Karpas-422 (cell line): ENCODE measurements around the gene FRAS1. TPM values are rescaled to one million over a fixed set of nuclear protein-coding genes. Genes with fewer than 3 reads are reported as not detected.
"Not testable (repeated sequence)": the region's sequence is repeated elsewhere in the genome, so short reads cannot be mapped to it uniquely, and the experiment has no call there.

ENCODE experiments used
- DNase-seq: peaks from one replicate; pipeline ENCODE4 v3.0.0-alpha.2; 2015
- H2AFZ ChIP-seq: fragments of 200-600 bp; sonication (generic); 2 replicates; pipeline ENCODE4 v1.6.1; 2014; ENCODE audit warnings: antibody characterized with exemption, low read length, mixed read lengths
- H3K27ac ChIP-seq: fragments of 200-600 bp; sonication (generic); 2 replicates; pipeline ENCODE4 v1.5.1; 2014; ENCODE audit warnings: mild to moderate bottlenecking, low read length, moderate library complexity
- H3K27me3 ChIP-seq: fragments of 200-600 bp; sonication (generic); 2 replicates; pipeline ENCODE4 v1.6.1; 2014; ENCODE audit warnings: low read length, mixed read lengths
- H3K36me3 ChIP-seq: fragments of 200-600 bp; sonication (generic); 2 replicates; pipeline ENCODE4 v1.6.1; 2014; ENCODE audit warnings: low read length, mixed read lengths; ENCODE audit not compliant: insufficient read depth
- H3K4me1 ChIP-seq: fragments of 200-600 bp; sonication (generic); 2 replicates; pipeline ENCODE4 v1.6.1; 2014; ENCODE audit warnings: mild to moderate bottlenecking, low read length, mixed read lengths
- H3K4me2 ChIP-seq: fragments of 200-600 bp; sonication (generic); 2 replicates; pipeline ENCODE4 v1.6.1; 2014; ENCODE audit warnings: low read length, low read depth, mild to moderate bottlenecking; ENCODE audit not compliant: poor library complexity, severe bottlenecking
- H3K4me3 ChIP-seq: fragments of 200-600 bp; sonication (generic); 2 replicates; pipeline ENCODE4 v1.5.1; 2014; ENCODE audit warnings: mild to moderate bottlenecking, antibody characterized with exemption, low read length, mixed read lengths
- H3K79me2 ChIP-seq: fragments of 200-600 bp; sonication (generic); 2 replicates; pipeline ENCODE4 v1.6.1; 2014; ENCODE audit warnings: mild to moderate bottlenecking, low read length, mixed read lengths
- H3K9ac ChIP-seq: fragments of 200-600 bp; sonication (generic); 2 replicates; pipeline ENCODE4 v1.6.0; 2014; ENCODE audit warnings: low read length
- H3K9me2 ChIP-seq: fragments of 200-600 bp; sonication (generic), shearing (Covaris generic); replicated peaks from 2 replicates; pipeline ENCODE4 v1.6.0; 2014; ENCODE audit warnings: mild to moderate bottlenecking, low read length, moderate library complexity; ENCODE audit not compliant: insufficient read depth
- H3K9me3 ChIP-seq: fragments of 300-700, 200-600 bp; sonication (generic); 2 replicates; pipeline ENCODE4 v1.6.1; 2014; ENCODE audit warnings: low read length, mixed read lengths
- H4K20me1 ChIP-seq: fragments of 200-600 bp; sonication (generic); 2 replicates; pipeline ENCODE4 v1.6.1; 2014; ENCODE audit warnings: mild to moderate bottlenecking, antibody characterized with exemption, low read length, low read depth; ENCODE audit not compliant: insufficient read depth
- total RNA-seq: library from RNA; depleted of rRNA; stranded (reverse); fragments of >200 nt; shearing (Covaris generic); gene quantifications from 2 replicates; pipeline ENCODE4 v1.2.3, GENCODE V29; 2014; ENCODE audit warnings: low replicate concordance

Gene FRAS1
- total RNA-seq, 1 experiment from 2014 or later, result not detected

DNA sequence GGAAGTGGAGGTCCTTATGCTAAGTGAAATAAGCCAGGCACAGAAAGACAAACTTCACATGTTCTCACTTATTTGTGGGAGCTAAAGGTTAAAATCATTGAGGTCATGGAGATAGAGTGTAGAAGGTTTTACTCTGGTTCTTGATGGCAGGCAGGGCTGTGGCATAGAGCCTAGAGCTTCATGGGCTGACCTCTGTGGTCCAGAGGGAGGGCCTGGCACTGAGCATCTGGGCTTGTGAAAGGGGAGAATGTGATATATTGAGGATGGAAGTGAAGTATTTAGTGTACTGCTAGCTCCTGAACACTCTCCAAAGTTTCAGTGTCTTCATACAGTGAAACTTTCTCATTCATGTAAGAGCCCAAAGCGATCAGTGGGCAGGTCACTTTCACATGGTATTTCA is 423.2 kb downstream of the FRAS1 start:
- no peaks in the 10 kb centered on the region for H3K36me3 ChIP-seq
- H3K27me3 ChIP-seq, result no peaks in the 10 kb centered on the region
- H3K9ac ChIP-seq, result no peak overlapping the region
- no peaks in the 10 kb centered on the region for H3K4me1 ChIP-seq
- no peak overlapping the region for H3K4me2 ChIP-seq
- H2AFZ ChIP-seq, result no peak overlapping the region
- no peak overlapping the region for H3K27ac ChIP-seq
- H3K9me3 ChIP-seq, result no peaks in the 10 kb centered on the region
- no peaks in the 10 kb centered on the region for H3K9me2 ChIP-seq
- DNase-seq, result no peak
- no peaks in the 10 kb centered on the region for H3K79me2 ChIP-seq
- no peak overlapping the region for H3K4me3 ChIP-seq
- no peaks in the 10 kb centered on the region for H4K20me1 ChIP-seq

DNA sequence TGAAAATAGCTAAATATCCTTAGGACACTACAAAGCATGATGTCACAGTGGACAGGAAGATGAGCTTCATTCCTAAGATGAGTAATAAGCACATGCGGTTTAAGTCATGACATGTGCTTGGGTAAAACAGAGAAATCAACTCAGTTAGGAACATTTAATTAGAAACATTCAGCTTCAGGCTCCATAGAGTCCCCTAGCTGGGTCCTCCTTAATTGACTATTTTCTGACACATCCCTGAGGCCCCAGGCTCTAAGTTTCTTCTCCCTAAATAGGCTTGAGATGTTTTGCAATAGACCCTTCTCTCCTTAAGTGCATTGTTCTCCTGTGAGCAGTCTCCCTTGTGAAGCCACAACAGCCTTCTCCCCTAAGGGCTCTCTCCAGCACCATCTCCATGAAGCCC is 424.1 kb downstream of the FRAS1 start:
- Histone ChIP-seq H3K4me2 (no peak overlapping the region), H3K4me3 (no peak overlapping the region), H3K9me2 (no peaks in the 10 kb centered on the region), H3K4me1 (no peaks in the 10 kb centered on the region), H4K20me1 (no peaks in the 10 kb centered on the region), H3K27ac (no peak overlapping the region), H3K36me3 (no peaks in the 10 kb centered on the region), H3K79me2 (no peaks in the 10 kb centered on the region), H3K9me3 (no peaks in the 10 kb centered on the region), H3K27me3 (no peaks in the 10 kb centered on the region), H2AFZ (no peak overlapping the region), H3K9ac (no peak overlapping the region)
- no peak for DNase-seq

DNA sequence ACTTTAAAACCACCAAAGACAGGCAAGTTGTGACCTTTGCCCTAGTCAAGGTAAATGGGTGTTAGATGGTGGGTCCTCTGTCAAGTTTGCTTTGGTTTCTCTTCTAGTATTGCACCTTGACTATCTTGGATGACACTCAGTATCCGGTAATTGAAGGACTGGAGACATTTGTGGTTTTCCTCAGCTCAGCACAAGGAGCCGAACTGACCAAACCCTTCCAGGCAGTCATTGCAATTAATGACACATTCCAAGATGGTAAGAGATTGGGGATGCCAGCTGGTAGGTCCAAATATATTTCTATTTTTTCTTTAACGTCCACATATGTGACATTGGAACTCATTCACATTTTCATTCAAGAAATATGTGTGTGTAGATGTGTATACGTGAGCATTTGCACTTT is 425.2 kb downstream of the FRAS1 start:
- no peaks in the 10 kb centered on the region for H3K9me3 ChIP-seq
- H3K4me2 ChIP-seq, result no peak overlapping the region
- no peaks in the 10 kb centered on the region for H3K36me3 ChIP-seq
- no peaks in the 10 kb centered on the region for H3K79me2 ChIP-seq
- H3K27me3 ChIP-seq, result no peaks in the 10 kb centered on the region
- no peak overlapping the region for H2AFZ ChIP-seq
- H3K9ac ChIP-seq, result no peak overlapping the region
- DNase-seq, result no peak
- H3K9me2 ChIP-seq, result no peaks in the 10 kb centered on the region
- no peak overlapping the region for H3K27ac ChIP-seq
- no peaks in the 10 kb centered on the region for H4K20me1 ChIP-seq
- H3K4me1 ChIP-seq, result no peaks in the 10 kb centered on the region
- no peak overlapping the region for H3K4me3 ChIP-seq

DNA sequence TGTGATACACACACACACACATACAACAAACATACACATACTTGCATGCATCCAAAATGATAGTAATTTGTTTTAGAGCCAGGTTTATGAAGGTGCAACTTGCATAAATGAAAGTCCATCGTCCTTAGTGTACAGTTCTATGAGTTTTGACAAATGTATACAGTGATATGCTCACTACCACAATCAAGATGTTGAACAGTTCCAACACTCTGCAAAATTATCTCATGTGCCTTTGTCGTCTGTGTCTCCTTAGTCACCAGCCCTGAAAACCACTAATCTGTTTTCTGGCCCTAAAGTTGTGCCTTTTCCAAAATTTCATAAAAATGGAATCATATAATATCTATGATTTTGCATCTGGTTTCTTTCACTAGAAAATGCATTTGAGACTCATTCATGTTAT is 426.7 kb downstream of the FRAS1 start:
- Histone ChIP-seq H3K27ac (no peak overlapping the region), H3K9me2 (no peaks in the 10 kb centered on the region), H2AFZ (no peak overlapping the region), H3K9ac (no peak overlapping the region), H4K20me1 (no peaks in the 10 kb centered on the region), H3K4me3 (no peak overlapping the region), H3K4me1 (no peaks in the 10 kb centered on the region), H3K27me3 (no peaks in the 10 kb centered on the region), H3K36me3 (no peaks in the 10 kb centered on the region), H3K4me2 (no peak overlapping the region), H3K9me3 (no peaks in the 10 kb centered on the region), H3K79me2 (no peaks in the 10 kb centered on the region)
- no peak for DNase-seq

DNA sequence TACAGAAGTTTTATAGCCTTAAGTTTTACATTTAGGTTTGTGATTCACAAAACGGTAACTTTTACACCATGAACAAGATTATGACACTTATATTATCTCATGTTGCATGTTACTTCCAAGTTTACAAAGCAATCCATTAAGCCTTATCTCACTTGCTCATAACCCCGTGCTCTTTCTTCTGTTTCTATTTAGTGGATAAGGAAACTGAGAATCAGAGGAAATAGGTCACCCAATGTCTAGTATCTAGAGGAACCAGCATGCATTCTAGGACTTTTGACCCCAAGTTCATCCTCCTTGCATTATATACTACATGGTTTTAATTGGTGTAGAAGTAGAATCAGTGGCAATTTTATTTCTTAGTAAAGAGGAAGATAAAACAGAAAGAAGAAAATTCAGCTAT is 427.5 kb downstream of the FRAS1 start:
- no peaks in the 10 kb centered on the region for H4K20me1 ChIP-seq
- no peaks in the 10 kb centered on the region for H3K4me1 ChIP-seq
- no peak overlapping the region for H3K4me3 ChIP-seq
- no peaks in the 10 kb centered on the region for H3K9me3 ChIP-seq
- H3K36me3 ChIP-seq, result no peaks in the 10 kb centered on the region
- no peak for DNase-seq
- no peak overlapping the region for H3K4me2 ChIP-seq
- no peak overlapping the region for H3K27ac ChIP-seq
- H3K9me2 ChIP-seq, result no peaks in the 10 kb centered on the region
- H2AFZ ChIP-seq, result no peak overlapping the region
- no peak overlapping the region for H3K9ac ChIP-seq
- H3K79me2 ChIP-seq, result no peaks in the 10 kb centered on the region
- no peaks in the 10 kb centered on the region for H3K27me3 ChIP-seq

DNA sequence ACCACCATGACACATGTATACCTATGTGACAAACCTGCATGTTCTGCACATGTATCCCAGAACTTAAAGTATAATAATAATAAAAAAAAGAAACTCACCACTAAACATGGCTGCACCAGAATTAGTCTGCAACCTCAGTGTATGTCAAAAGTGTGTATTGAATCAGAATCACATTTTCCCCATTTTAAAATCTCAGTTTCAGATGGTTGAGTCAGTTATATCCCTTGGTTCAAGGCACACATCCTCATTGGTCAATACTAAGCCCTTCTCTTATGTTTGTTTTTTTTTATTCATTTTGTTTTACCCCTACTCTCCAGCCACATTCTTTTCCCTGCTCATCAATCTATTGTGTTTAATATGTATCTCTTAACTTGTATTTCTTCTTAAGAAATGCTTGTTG is 436.6 kb downstream of the FRAS1 start:
- Histone ChIP-seq H3K4me2 (no peak overlapping the region), H2AFZ (no peak overlapping the region), H3K4me1 (no peaks in the 10 kb centered on the region), H3K4me3 (no peak overlapping the region), H3K79me2 (no peaks in the 10 kb centered on the region), H3K27me3 (no peaks in the 10 kb centered on the region), H3K27ac (no peak overlapping the region), H3K9me2 (no peaks in the 10 kb centered on the region), H3K9ac (no peak overlapping the region), H4K20me1 (no peaks in the 10 kb centered on the region), H3K36me3 (no peaks in the 10 kb centered on the region), H3K9me3 (no peaks in the 10 kb centered on the region)
- DNase-seq, result no peak

DNA sequence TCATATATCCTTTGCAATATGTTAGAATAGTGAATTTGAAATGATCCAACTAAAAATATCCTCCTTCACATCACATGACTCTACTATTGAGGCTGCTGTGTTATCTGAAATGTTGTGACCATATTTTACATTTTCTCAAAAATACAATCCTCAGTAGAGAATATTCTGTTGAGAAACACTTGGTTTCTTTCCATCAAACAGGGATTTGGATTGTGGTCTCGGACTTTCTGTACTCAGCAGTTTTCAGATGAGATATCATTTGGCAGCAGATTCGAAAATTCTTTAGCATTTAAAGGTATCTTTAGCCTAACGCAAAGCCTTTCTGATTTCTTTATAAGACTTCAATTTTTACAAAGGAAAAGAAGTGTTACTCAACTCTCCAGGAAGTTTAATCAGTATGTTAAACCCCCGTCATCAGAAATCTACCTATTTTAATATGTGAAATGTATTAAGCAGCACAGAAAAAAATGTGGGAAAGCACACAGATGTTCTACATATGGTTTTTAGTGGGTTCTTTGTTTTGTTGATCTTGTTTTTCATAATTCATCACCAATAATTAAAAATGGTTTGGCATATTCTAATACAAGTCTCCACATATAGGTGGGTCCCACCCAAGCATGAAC is 439.0 kb downstream of the FRAS1 start:
- Histone ChIP-seq H3K9me2 (no peaks in the 10 kb centered on the region), H3K9ac (no peak overlapping the region), H3K4me1 (no peaks in the 10 kb centered on the region), H3K4me3 (no peak overlapping the region), H3K27me3 (no peaks in the 10 kb centered on the region), H3K27ac (no peak overlapping the region), H4K20me1 (no peaks in the 10 kb centered on the region), H2AFZ (no peak overlapping the region), H3K4me2 (no peak overlapping the region), H3K9me3 (no peaks in the 10 kb centered on the region), H3K36me3 (no peaks in the 10 kb centered on the region), H3K79me2 (no peaks in the 10 kb centered on the region)
- no peak for DNase-seq

DNA sequence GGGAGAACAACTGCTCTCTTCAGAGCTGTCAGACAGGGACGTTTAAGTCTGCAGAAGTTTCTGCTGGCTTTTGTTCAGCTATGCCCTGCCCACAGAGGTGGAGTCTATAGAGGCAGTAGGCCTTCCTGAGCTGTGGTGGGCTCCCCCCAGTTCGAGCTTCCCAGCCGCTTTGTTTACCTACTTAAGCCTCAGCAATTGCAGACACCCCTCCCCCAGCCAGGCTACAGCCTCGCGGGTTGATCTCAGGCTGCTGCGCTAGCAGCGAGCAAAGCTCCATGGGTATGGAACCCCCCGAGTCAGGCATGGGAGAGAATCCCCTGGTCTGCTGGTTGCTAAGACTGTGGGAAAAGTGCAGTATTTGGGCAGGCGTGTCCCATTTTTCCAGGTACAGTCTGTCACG is 449.1 kb downstream of the FRAS1 start:
- H3K27me3 ChIP-seq, H3K27ac ChIP-seq, H3K4me1 ChIP-seq, H3K9me2 ChIP-seq, H3K36me3 ChIP-seq, H3K9ac ChIP-seq, H4K20me1 ChIP-seq, H3K4me3 ChIP-seq, H3K79me2 ChIP-seq, DNase-seq, H3K9me3 ChIP-seq, H3K4me2 ChIP-seq, H2AFZ ChIP-seq: not testable (repeated sequence)

DNA sequence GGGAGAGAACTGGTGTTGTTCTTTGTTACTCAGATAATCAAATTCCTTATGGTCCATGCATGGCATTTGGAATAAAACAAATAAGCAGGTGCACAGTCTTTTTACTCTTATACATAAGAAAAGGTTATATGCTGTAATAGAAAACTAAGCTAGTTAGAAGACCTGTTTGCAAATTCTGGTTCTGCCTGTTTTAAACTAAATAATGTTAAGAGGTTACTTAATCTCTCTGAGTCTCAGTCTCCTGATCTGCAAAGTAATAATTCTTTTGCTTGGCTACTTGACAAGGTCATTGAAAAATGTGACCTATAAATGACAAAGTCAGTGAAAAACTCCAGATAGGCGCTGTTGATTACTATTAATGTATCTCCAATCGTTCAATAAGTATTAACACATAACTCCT is 451.9 kb downstream of the FRAS1 start:
- Histone ChIP-seq H3K79me2 (no peaks in the 10 kb centered on the region), H4K20me1 (no peaks in the 10 kb centered on the region), H3K4me2 (no peak overlapping the region), H3K27me3 (no peaks in the 10 kb centered on the region), H3K36me3 (no peaks in the 10 kb centered on the region), H2AFZ (no peak overlapping the region), H3K4me1 (no peaks in the 10 kb centered on the region), H3K27ac (no peak overlapping the region), H3K9me2 (no peaks in the 10 kb centered on the region), H3K9me3 (no peaks in the 10 kb centered on the region), H3K9ac (no peak overlapping the region), H3K4me3 (no peak overlapping the region)
- no peak for DNase-seq
